NCI-H2107 treated with DMSO at 0.1 percent for 48 hours (cell line): ENCODE results near the gene OTUD7B.
A peak's percentile ranks its signal among the peaks of the same experiment; 100 is the strongest.

ENCODE experiments used
- DNase-seq: peaks from one replicate; lab custom pipeline; 2025; ENCODE audit not compliant: unreplicated experiment; lab: John Stamatoyannopoulos, UW

OTUD7B gene

DNA sequence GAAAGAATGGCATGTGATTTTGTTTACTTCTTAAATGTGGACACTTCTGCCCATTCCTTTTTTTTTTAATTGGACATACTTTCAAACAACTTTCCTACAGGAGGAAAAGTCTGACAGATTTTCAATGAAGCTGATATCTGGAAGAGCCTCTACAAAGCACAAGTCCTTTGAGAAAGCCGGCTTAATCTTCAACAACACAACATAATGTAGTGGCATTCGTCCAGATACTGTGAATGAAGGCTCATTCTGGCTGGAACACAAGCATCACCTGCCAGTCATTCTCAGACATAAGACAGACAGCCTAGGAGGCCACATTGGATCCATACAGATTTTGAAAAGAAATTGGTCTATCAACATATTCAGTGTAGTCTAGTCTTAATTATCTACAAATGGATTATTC, 4.9 kb downstream of the OTUD7B start:
- no peak for DNase-seq

GRCh38 chr1:150003801-150004200, 6.7 kb downstream of the OTUD7B start:
- DNase-seq: no peak

DNA sequence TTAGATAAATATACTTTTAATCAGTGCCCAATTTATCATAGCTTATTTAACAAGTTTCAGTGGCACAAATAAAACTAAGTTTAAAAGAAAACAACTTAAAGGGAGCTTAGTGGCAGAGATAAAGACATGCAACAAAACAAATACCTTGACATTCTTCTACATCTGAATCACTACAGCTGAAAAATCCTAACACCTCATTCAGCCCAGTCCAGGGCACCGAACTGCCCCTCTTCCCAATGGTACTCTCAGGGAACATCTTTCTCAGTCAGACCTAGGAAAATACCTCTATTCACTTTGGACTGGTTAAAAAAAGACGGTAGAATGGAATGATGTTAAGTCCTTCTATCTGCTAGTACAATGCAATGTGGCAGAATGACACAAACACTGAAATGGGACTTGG, 8.3 kb downstream of the OTUD7B start:
- DNase-seq: no peak

GRCh38 chr1:150001415-150001814, 9.1 kb downstream of the OTUD7B start:
- no peak for DNase-seq

GRCh38 chr1:149997585-149998262, 12.8 kb downstream of the OTUD7B start:
- DNase-seq: no peak

- DNase-seq: no peak
These were observed 14.6 kb downstream of the OTUD7B start for GRCh38 chr1:149995927-149996326.

DNA sequence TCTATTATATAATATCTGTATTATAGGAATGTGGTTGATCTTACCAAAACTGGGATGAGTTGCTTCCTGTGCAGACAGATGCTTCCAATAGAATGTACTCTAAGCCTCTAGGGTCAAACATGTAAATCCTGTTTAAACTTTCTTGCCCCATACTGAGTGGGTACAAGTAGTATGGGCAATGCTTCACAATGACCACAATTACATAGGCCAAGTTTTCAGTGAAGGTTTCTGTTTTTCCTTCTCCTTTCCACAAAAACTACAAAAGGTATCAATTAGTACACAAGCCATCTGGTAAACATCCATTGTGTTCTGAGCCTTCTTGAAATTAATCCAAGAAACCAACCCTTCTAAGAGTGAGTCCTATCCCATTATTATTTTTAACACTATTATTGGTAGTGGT, 16.8 kb downstream of the OTUD7B start:
- DNase-seq: no peak

GRCh38 chr1:149993181-149993580, 17.3 kb downstream of the OTUD7B start:
- no peak for DNase-seq

- no peak for DNase-seq
These were observed 23.3 kb downstream of the OTUD7B start for GRCh38 chr1:149987297-149987595.

DNA sequence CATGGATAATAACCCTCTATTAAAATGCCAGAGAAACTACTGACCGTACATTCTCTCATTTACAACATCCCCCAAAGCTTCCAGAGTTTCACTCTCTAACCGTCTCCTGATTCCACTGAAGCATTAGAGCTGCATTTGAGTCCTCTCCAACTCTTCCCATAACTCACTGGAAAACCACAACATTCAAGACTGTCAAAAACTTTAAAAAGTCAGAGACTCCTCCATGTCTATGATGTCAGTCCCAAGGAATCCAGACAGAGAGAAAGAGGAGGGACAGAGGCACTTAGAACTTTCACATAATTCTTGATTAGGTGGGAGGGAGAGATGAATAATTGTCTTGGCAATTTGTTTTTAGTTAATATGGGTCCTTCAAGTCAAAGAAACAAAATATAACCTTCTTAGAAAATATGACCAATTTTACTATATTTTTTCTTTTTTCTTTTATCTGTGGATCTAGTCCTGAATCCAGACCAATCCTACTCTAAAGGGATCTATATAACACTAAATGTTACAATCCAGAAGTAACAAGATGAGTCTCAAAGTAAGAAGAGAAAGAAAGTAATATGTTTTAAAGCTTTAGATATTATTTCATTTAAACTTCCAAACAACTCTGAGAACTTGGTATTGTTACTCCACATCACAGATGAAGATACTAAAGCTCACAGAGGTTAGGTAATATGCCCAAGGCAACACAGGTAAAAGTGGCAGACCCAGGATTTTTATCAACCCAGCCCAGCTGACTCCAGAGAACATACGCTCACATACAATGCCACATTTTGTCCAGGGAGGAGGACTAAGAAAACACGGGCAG, 23.8 kb downstream of the OTUD7B start:
- DNase-seq: no peak

DNA sequence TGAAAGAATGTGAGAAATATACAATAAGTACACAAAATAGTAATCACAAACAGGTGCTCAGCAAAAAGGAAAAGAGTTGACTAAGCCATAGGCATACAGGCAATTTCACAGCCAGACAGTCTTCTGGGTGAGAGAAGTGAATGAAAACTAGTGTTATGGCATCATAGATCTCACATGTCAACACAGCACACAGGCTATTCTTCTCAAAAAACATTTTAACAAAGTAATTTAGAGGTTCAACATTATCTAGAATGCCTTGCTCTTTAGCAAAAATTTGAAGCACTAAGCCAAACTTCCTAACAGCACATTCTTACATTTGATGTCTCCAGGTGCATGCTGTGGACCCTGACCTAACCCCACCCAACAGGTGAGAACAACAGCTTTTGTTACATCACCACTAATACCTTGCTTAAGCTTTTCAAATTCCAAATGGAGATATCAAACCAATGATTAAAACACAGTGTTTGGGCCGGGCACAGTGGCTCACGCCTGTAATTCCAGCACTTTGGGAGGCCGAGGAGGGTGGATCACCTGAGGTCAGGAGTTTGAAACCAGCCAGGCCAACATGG, 30.5 kb downstream of the OTUD7B start:
- DNase-seq: no peak

DNA sequence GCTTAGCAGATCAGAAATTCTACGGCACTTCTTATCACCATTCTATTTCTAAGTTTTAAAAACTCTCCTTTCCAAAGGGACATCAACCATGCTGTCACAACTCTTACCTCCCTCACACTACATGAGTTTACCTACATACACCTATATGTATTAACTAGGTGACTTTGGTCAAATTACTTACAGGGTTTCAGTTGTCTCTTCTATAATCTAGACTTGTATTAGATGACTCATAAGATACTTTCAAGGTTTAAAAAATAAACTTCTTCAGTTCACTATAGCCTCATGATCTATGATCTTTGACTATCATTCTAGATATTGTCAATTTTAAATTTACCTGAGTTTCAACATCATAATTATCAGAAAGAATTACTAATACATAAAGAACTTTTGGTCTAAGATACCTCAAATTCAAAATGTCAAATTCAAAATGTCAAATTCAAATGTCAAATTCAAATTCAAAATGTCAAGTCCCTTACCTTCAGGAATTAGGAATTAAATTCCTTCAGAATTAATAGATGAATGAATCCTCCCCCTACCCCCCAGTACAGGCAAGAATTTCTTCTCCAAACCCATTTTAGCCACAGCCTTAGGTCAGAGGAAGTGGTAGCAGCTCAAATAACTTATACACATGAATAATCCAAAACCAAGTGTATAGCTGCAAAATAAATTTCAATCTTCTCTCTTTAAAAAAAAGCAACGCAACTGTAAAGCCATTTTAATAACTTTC, 31.1 kb downstream of the OTUD7B start:
- DNase-seq: no peak

GRCh38 chr1:149978547-149979023, 31.9 kb downstream of the OTUD7B start:
- DNase-seq: no peak

GRCh38 chr1:149977345-149977744, 33.2 kb downstream of the OTUD7B start:
- peak; percentile 96 for DNase-seq

- no peak for DNase-seq
These were observed 38.0 kb downstream of the OTUD7B start for GRCh38 chr1:149972547-149972946.

GRCh38 chr1:149967646-149968045, 42.9 kb downstream of the OTUD7B start:
- no peak for DNase-seq

DNA sequence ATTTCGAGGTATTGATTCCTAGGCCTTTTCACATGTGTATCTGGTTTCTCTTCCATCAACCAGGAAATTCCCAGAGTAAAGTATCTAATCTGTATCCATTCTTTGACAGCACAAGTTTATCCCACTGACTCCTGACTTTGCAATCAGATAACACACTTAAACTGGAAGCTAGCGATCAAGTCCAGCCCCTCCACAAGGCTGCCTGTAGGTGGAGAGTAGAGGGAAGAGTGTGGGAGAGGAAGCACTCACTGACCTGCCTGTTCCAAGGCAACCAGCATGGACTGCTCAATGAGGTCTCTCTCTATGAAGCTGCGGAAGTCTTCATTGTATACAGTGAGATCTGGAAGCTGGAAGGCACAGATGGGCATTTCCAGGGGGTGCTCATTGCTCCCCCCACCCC, 43.5 kb downstream of the OTUD7B start:
- no peak for DNase-seq

- DNase-seq: no peak
These were observed 44.1 kb downstream of the OTUD7B start for GRCh38 chr1:149966405-149966804.

GRCh38 chr1:149965440-149965839, 45.1 kb downstream of the OTUD7B start:
- no peak for DNase-seq

DNA sequence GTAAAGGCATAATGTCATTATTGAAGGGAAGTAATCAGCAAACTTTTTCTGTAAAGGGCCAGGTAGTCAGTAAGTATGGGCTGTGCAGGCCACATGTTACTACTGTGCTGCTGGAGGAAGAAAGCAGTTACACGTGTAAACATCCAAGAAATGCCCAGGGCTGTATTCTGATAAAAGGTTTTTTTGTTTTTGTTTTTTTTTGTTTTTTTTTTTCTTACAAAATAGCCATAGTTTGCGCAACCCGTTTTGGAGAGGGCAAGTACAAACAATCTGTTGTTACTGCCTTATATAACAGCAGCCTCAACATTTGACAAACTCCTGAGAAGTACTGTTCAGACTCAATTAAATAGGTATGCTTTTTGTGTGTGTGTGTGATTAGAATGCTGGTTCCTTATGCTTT, 47.2 kb downstream of the OTUD7B start:
- DNase-seq: no peak

DNA sequence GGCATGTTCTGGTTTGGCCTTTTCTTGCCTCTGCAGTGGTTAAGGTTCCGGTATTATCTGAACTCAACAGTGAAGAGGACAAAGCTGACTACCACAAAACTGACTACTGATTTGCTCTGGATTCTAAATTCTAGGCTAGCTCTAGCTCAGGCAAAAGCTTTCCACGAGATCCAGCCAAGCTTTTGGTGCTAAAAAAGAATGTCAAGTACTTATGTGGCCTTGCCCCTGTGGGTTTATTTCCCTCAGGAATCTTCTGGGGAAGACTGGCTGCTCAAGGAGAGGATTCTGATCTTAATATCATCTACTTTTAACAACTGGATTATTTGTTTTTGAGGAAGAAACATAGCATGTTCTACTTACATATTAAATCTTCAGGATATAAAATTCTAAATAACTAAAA, 47.8 kb downstream of the OTUD7B start:
- DNase-seq: no peak
